ENCODE measurements around the gene USP40.

The USP40 gene

GRCh38 chr2:233556881-233557736 is 9.5 kb downstream of the USP40 start:
- no peak for DNase-seq

GRCh38 chr2:233553366-233553765 is 13.2 kb downstream of the USP40 start:
- no peak for DNase-seq

- DNase-seq, result no peak
These were observed 15.1 kb downstream of the USP40 start for GRCh38 chr2:233551491-233551890.

- peak; percentile 22 to 77 for DNase-seq
These were observed 19.8 kb downstream of the USP40 start for GRCh38 chr2:233546774-233547173.

GRCh38 chr2:233546101-233546500 is 20.5 kb downstream of the USP40 start:
- no peak for DNase-seq

GRCh38 chr2:233544200-233544610 is 22.4 kb downstream of the USP40 start:
- DNase-seq, result no peak

- DNase-seq, result no peak
These were observed 24.1 kb downstream of the USP40 start for GRCh38 chr2:233542507-233542906.

- no peak for DNase-seq
These were observed 27.8 kb downstream of the USP40 start for GRCh38 chr2:233538741-233539140.

- no peak for DNase-seq
These were observed 31.3 kb downstream of the USP40 start for GRCh38 chr2:233535271-233535670.

- peak in 1 of 2 experiments; percentile 21 for DNase-seq
These were observed 33.6 kb downstream of the USP40 start for GRCh38 chr2:233532971-233533370.

- DNase-seq, result no peak
These were observed 34.6 kb downstream of the USP40 start for GRCh38 chr2:233531955-233532354.

- DNase-seq, result no peak
These were observed 36.2 kb downstream of the USP40 start for GRCh38 chr2:233530381-233530780.

- no peak for DNase-seq
These were observed 38.4 kb downstream of the USP40 start for GRCh38 chr2:233528182-233528581.

- DNase-seq, result no peak
These were observed 40.8 kb downstream of the USP40 start for GRCh38 chr2:233525791-233526190.

- DNase-seq, result no peak
These were observed 46.6 kb downstream of the USP40 start for GRCh38 chr2:233519787-233520611.

GRCh38 chr2:233513953-233514655 is 52.5 kb downstream of the USP40 start:
- no peak for DNase-seq

- no peak for DNase-seq
These were observed 62.5 kb downstream of the USP40 start for GRCh38 chr2:233503947-233504637.

- DNase-seq, result no peak
These were observed 63.1 kb downstream of the USP40 start for GRCh38 chr2:233503481-233503880.

- DNase-seq, result no peak
These were observed 65.1 kb downstream of the USP40 start for GRCh38 chr2:233501198-233502076.

- DNase-seq, result no peak
These were observed 66.7 kb downstream of the USP40 start for GRCh38 chr2:233499928-233500327.

- DNase-seq, result no peak
These were observed 68.5 kb downstream of the USP40 start for GRCh38 chr2:233498126-233498525.

- DNase-seq, result no peak
These were observed 68.9 kb downstream of the USP40 start for GRCh38 chr2:233497692-233498091.
